Embryonic facial prominence (tissue), 1 donor: ENCODE results near the gene PRMT2.
"Not testable (repeated sequence)": the region's sequence is repeated elsewhere in the genome, so short reads cannot be mapped to it uniquely, and the experiment has no call there.

ENCODE experiments used
- DNase-seq: peaks from one replicate; pipeline ENCODE4 v3.0.0-alpha.2; 2016; ENCODE audit errors: extremely low spot score

Gene PRMT2

DNA sequence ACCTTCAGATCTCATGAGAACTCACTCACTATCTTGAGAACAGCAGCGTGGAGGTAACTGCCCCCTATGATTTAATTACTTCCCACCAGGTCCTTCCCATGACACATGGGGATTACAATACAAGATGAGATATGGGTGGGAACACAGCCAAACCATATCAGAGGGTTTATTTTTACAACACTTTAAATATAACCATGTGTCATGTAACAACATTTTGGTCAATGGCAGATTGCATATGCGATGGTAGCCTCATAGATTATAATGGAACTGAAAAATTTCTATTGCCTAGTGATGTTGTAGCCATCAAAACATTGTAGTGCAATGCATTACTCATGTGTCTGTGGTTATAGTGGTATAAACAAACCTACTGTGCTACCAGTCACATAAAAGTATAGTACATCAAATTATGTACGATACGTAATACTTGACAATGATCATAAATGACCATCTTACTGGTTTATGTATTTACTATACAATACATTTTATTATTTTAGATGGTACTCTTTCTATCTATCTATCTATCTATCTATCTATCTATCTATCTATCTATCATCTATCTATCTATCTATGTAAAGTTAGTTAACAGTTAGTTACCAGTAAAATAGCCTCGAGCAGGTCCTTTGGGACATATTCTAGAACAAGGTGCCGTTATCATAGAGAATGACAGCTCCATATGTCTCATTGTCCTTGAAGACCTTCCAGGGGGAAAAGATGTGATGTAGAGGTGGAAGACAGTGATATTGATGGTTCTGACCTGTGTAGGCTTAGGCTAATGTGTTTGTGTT, 18.0 kb upstream of the PRMT2 start:
- DNase-seq = no peak

DNA sequence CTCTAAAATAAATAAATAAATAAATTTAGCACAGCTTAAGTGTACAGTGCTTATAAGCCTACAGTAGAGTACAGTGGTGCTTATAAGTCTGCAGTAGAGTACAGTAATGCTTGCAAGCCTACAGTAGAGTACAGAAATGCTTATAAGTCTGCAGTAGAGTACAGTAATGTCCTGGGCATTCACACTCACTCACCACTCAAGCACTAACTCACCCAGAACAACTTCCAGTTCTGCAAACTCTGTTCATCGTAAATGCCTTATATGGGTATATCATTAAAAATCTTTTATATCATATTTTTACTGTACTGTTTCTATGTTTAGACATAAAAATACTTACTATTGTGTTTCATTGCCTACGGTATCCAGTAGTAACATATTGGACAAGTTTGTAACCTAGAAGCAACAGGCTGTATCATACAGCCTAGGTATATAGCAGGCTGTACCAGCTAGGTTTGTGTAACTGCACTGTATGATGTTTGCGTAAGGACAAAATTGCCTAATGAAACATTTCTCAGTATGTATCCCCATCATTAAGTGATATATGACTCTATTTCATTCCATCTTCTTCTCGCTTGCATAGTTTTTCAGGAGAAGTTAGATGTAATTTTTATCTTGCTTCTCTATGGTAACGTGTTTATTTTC, 16.6 kb upstream of the PRMT2 start:
- DNase-seq = no peak

DNA sequence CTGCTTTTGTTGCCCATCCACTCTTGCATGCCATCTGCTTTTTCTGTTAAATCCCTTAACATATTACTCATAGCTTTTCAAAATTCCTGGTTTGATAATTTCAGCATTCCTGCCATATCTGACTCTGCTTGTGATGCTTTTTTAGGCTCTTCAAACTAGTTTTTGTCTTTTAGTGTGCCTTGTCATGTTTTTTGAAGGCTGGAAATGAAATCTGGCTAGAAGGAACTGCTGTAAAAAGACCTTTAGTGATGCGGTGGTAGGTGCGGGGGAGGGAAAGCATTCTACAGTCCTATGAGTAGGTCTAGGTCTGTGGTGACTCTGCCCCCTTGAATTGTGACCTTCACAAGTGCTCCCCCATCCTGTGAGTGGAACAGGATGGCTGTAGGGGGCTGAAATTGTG, 15.6 kb upstream of the PRMT2 start:
- no peak for DNase-seq

DNA sequence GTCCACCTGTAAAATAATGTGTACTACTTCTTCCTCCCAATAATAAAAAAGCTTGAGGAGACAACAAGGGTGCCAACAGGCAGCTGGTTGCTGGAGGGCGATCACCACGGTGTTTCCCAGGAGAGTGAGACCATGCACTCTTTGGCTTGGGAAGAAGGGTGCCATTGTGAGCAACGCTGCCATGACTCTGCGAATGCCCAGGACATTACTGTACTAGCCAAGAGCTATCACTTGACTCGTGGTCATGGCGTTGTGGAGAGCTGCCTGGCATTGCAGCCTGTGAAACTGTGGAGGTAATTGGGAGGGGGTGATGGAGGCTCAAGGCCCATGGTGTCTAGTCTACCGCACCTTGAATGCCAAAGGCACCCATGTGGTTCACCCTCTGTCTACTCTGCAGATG, 14.6 kb upstream of the PRMT2 start:
- DNase-seq = no peak

DNA sequence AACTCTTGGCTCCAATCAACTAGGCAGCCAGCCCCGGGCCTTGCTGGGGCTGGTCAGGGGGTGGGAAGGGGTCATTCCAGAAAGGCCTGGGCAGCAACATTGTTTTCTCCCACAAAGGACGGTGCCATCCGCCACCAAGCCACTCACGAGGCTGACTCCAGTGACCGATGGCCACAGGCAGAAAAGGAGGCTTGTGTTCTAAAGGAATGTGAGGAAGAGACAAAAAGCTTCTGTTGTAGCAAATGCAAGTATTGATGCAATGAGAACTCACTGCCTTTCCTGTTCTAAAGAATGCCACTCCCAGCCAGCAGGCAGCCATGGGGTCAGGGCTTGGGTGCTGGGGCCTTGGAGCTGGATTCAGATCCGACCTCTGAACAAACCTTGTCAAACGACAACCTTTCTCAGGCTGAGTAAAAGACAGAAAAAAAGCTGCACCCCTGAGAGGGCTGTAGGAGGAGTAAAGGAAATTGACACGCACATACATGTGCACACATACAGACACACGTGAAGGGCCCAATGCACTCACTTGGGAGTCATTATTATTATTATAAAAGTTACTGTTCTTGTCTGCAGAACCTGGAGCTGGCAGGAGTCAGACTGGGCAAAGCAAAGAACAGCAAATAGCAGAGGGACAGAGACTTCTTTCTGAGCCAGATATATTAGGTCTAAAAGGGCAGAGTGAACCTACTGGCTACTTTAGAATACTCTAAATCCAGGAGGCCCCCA, 13.9 kb upstream of the PRMT2 start:
- no peak for DNase-seq

DNA sequence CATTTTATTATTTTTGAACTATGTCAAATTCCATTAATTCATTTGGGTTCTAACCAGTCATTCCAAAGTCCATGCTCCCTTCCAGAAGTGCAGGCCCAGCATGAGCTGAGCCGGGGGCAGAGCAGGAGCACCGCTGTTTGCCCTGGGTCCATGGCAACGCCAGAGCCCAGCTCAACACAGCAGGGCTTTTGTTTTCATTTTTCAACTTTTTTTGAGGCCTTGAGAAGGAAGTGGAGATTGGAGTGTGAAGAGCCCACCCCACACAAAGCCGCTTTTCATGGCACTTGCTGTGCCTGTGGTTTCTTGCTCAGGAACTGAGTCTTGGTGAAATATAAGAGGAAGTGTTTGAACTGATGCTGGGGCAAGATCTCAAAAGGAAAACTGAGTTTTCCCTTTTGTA, 13.2 kb upstream of the PRMT2 start:
- no peak for DNase-seq

DNA sequence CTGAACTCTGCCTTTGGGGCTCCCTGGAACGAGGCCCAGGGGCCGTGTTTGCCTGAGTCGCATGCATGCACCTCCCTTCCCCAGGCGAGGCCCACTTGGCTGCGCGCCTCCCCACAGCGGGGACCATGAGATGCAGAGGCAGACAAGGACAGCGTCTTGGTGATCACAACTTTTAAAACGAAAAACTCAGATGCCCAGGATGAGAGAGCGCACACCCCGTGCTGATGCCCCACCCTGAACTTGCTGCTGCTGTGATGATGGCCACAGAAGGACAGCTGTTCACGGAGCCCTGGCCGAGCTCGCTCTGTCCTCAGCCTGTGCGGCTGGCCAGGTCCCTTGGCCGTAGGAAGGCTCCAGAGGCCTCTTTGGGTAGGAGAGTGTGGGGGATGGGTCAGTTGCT, 11.4 kb upstream of the PRMT2 start:
- no peak for DNase-seq

DNA sequence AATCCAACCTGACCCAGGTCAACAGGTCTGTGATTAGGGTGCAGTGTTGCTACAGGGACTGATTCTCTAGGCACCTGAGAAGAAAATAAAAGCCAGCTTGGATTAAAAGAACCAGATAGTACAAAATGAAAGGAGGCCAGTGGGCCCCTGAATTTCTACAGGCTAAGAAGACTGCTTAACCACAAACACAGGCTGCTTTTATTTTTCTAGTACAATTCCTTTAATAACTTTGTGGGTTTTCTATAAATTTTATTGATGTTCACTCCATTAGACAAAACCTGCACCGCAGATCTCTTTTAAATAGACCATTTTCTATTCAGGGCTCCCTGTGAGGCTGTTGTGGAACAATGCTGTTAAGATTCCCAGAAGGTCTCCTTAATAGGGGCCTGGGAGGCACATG, 9.7 kb upstream of the PRMT2 start:
- DNase-seq = no peak

DNA sequence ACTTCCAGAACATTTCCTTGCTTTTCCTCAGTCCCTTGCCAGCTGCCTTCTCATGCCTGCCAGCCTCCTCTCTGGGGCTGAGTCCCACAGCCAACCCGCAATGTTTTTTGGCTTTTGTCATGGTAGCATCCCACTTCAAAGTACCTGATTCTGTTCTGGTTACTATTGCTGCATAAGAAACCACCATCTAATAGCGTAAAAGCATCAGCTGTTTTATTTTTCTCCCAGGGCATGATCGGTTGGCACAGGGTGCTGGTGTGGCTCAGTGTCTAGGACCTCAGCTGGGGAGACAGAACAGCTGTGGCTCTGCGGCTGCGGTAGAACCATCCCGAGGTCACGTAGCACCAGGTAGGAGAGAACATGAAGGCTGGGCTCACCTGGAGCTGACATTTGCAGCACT, 8.9 kb upstream of the PRMT2 start:
- DNase-seq = no peak

DNA sequence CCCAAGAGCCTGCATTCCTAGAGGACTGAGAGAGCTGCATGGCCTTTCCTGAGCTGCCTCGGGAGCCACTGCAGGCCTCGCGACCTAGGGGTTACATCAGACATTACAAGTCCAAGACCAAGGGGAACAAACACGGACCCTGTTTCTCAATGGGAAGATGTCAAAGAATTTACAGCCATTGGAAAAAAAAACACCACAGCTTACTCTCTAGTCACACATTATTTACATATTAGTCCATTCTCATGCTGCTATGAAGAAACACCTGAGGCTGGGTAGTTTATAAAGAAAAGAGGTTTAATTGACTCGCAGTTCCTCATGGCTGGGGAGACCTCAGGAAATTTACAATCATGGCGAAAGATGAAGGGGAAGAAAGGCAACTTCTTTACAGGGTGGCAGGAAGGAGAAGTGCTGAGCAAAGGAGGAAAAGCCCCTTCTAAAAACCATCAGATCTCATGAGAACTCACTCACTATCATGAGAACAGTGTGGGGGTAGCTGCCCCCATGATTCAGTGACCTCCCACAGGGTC, 8.4 kb upstream of the PRMT2 start:
- DNase-seq = no peak

DNA sequence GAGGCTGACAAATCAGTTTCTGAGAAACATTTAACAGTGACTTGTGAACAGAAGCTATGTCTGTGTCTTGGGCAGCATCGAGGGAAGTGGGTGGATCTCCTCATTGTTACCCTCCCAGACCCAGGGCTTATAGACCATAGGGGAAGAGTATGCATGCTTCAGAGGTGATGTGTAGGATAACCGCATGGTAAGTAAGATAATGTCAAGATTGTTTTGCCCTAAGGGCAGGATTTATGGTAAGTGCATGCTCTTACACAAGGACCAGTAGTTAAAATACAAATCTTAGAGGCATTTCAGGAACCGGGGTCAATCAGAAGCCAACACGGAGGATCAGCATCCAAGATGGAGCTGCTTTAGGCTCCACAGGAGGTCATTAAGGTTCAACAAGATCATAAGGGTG, 7.7 kb upstream of the PRMT2 start:
- no peak for DNase-seq

DNA sequence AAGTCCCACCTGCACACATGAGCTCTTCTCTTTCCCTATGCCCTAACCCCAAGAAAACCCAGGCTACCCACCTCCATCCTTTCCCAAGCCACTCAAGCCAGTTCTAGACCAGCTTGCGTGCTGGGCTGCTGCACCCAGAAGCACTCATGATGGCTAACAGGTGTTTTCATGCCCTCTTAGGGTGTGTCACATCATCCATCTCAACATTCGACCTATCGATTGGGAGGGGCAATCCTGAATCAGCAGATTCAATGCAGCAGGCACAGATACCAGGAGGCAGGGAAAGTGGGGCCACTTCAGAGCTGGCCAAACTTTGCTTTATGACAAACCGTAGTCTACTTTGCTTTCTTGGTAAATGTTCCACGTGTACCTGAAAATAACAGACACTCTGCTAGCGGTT, 6.6 kb upstream of the PRMT2 start:
- no peak for DNase-seq

DNA sequence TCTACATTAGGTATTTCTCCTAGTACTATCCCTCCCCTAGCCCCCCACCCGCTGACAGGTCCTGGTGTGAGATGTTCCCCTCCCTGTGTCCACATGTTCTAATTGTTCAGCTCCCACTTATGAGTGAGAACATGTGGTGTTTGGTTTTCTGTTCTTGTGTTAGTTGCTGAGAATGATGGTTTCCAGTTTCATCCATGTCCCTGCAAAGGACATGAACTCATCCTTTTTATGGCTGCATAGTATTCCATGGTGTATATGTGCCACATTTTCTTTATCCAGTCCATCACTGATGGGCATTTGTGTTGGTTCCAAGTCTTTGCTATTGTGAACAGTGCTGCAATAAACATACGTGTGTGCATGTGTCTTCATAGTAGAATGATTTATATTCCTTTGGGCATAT, 4.6 kb upstream of the PRMT2 start:
- DNase-seq = not testable (repeated sequence)

DNA sequence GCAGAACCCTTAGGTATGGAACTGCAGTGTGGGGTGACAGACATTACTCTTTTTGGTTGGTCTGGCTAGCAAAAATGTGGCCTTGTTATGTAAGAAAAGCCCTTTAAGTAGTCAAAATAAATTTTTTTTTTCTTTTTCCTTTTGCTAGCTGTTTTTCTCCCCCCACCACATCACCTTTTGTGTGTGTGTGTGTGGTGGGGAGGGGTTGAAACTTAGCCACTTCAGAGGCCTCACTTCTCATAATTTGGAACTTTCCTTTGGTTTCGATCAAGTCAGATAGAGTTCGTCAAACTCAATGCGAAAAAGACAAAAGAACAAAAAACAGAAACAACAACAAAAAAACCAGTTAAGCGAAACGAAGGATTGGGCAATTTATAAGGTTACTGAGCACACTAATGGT, 1.9 kb upstream of the PRMT2 start:
- DNase-seq = no peak

DNA sequence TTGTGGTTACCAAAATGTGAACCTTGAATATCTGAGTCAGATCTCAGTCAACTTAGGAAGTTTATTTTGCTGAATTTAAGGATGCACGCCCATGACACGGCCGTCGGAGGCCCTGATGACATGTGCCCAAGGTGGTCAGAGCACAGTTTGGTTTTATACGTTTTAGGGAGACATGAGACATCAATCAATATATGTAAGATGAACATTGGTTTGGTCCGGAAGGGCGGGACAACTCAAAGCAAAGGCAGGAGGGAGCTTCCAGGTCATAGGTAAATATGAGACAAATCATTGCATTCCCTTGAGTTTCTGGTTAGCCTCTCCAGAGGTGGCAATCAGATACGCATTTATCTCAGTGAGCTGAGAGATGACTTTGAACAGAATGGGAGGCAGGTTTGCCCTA, 1.0 kb upstream of the PRMT2 start:
- DNase-seq = no peak

DNA sequence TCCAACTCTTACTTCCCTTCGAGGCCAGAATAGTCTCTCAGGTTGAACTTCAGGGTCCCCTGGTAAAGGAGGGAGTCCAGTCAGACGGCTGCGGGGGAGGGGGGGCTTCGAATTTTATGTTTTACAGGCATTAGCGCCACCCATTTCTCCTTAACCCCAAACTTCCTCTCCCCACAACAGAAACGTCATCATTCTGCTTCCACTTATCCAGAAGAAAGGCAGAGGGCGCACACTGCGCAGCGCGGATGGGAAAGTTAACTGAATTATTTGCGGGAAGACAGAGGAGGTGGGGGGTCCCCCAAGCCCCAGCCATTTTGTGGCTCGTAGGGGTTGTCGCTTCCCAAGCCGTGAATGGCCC, 529 bp upstream of the PRMT2 start:
- peak; percentile 94 for DNase-seq

DNA sequence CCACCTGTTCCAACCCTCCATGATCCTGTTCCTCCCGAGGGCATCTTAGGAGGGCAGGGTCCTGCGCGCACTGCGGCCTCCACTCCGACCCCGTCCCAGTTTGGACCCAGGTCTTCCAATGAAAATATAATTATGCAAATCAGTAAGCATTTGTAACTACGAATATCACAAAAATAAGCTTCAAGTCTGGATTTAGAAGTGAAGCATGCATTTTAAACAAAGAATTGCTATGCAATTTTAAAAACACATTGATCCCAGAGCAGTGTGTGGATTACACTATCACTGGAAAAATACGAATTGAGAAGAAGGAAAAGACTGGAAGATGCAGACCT, 673 bp downstream of the PRMT2 start:
- no peak for DNase-seq

DNA sequence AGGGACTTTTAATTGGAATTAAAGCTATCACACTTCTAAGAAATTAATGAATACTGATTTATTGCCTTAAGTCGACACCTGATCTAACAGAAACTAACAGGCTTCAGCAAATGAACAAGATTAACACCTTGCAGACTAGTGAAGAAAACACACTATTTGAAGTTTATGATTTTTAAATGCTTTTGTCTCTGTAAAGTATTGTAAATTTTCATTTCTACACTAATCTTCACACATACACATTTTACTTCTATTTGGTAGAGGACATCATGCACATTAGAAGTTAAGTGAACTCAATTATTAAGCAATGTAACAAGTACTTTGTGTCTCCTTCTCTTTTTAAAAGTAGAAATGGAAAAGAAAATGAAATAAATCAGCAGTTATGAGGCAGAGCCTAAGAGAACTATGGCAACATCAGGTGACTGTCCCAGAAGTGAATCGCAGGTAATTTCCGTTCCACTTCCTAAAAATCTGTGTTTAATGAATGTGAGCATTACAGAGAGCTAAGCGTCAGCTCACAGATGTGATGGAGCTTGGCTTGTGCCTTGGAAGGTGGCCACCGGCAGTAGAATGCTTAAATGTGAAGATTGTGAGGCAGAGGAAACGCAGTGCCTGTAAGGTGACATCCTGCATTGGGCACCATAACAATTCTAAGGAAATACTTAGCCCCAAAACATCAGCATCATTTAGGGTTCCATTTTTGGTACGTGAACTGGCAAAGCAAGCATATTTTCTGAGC, 1.2 kb downstream of the PRMT2 start:
- DNase-seq = no peak

DNA sequence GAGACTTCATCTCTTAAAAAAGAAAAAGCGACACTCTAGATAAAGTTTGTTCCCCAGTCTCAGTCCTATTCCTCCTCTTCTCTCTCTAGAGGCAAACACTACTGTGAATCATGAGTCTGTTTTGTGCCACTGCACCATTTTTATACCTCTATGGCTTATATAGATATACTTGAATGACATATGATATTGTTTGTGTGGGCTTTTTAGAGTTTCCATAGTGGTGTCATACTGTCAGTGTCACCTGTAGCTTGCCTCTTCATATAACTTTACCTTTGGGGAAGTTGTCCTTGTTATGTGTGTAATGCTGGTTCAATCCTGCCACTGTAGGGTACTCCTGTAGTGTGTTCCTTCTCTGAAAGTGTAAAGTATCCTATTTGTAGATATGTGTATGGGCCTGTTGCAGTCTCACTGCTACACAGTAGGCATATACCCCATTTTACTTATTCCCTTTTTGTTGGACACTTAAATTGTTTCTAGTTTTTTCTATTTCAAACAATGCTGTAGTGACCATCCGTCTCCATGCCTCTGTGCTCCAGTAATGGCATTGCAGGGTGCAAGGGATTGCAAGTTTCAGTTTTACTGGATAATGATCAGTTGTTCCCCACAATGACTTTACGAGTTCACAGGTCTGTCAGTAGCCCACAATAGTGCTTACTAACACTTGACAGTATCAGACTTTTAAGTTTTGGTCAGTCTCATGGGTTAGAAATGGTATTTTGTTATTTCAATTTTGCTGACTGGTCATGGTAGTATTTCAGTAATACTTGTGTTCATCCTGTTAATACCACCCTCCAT, 2.7 kb downstream of the PRMT2 start:
- DNase-seq = no peak

DNA sequence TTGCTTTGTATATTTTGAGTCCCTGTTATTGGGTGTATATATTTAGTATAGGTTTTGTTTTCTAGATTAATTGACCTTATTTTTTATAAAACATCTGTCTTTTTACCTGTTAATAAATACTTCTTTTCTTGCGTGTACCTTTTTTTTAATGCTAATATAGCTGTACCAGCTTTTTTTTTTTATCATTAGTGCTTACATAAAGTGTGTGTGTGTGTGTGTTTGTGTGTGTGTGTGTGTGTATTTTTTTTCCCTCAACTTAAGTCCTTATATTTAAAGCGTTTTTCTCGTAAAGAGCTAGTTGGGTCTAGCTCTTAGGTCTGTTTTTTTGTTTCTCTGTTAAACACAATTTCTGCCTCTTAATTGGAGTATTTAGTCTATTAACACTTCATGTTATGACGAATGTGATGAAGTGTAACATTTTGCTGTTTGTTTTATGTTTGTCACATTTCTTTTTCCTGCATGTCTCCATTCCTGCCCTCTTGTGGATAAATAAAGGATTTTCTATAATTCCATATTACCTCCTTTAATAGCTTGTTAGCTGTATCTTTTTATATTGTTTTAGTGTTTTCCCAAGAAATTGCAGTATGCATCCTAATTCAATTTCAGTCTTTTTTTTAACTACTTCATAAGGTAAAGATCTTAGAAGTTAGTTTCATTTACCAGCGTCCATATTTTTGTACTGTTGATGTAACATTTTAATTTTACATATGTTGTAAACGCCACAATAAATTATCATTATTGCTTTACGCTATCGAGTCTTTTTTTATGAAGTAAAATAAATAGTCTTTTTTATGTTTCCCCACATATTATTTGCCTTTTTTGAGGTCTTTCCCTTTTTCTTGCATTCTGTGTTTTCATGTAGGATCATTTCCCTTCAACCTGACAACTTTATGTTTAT, 4.3 kb downstream of the PRMT2 start:
- DNase-seq = no peak

DNA sequence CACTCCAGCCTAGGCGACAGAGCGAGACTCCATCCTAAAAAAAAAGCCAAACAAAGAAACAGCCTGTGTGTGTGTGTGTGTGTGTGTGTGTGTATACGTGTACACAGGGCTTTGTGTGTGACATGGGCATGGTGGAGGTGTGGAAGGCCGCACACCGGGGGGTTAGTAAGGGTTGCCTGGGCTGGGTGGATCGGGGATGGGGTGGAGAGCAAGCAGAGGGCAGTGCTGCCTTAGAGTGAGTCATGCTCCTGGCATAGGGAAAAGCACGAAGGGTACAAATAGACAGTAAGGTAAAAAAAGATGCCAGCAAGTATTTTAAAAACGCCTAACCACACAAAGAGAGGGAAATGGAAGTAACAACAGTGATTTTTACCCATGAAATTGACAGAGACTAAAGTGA, 6.2 kb downstream of the PRMT2 start:
- no peak for DNase-seq
